A204.1 (cell line): ENCODE data around the gene B3GNT7.
"Not testable (repeated sequence)": the region's sequence is repeated elsewhere in the genome, so short reads cannot be mapped to it uniquely, and the experiment has no call there.

ENCODE experiments used
- FAIRE-seq: peaks from 2 replicates; lab custom pipeline; 2012; peaks lifted over from hg19 to GRCh38; lab: Jason Lieb, UNC

B3GNT7 gene

DNA sequence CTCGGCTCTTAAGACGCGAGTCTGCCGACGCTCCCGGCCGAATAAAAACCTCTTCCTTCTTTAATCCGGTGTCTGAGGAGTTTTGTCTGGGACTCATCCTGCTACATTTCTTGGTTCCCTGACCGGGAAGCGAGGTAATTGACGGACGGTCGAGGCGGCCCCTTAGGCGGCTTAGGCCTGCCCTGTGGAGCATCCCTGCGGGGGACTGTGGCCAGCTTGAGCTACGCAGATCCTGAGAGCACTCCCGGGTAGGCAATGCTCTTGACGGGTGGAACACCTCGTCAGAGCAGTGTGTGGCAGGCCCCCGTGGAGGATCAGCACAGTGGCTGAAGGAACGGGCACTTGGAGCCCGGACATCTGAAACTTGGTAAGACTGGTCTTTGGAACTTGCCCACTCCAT is 5.6 kb downstream of the B3GNT7 start:
- FAIRE-seq = not testable (repeated sequence)

- not testable (repeated sequence) for FAIRE-seq
Measured at GRCh38 chr2:231403421-231404182, 8.1 kb downstream of the B3GNT7 start.

DNA sequence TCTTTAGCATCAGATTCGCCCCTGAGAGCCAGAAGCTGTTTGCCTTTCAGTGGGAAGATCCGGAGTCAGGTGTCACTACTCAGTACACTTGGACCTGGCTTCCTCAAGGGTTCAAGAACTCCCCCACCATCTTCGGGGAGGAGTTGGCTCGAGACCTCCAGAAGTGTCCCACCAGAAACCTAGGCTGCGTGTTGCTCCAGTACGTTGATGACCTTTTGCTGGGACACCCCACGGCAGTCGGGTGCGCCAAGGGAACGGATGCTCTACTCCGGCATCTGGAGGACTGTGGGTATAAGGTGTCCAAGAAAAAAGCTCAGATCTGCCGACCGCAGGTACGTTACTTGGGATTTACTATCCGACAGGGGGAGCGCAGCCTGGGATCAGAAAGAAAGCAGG is 8.7 kb downstream of the B3GNT7 start:
- FAIRE-seq = not testable (repeated sequence)

DNA sequence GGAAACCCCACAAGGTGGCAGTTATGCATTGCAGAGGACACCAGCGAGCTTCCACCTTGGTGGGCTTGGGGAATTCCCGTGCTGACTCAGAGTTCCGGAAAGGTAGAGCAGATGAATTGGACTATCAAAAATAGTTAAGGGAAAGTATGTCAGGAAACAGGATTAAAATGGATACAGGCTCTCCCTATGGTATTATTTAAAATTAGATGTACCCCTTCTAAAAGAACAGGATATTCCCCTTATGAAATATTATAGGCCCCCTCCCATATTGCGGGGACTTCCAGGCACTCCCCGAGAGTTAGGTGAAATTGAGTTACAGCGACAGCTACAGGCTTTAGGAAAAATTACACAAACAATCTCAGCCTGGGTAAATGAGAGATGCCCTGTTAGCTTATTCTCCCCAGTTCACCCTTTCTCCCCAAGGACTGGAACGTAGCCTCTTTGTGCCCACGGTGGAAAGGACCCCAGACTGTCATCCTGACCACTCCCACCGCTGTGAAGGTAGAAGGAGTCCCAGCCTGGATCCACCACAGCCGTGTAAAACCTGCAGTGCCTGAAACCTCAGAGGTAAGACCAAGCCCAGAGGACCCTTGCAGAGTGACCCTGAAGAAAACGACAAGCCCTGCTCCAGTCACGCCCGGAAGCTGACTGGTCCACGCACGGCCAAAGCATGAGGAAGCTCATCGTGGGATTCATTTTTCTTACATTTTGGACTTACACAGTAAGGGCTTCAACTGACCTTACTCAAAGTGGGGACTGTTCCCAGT is 10.3 kb downstream of the B3GNT7 start:
- FAIRE-seq = not testable (repeated sequence)

DNA sequence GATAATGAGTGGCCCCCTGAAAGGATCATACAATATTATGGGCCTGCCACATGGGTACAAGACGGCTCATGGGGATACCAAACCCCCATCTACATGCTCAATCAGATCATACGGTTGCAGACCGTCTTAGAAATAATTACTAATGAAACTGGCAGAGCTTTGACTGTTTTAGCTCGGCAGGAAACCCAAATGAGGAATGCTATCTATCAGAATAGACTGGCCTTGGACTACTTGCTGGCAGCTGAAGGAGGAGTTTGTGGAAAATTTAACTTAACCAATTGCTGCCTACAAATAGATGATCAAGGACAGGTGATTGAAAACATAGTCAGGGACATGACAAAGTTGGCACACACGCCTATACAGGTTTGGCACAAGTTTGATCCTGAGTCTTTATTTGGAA is 12.2 kb downstream of the B3GNT7 start:
- FAIRE-seq = not testable (repeated sequence)

DNA sequence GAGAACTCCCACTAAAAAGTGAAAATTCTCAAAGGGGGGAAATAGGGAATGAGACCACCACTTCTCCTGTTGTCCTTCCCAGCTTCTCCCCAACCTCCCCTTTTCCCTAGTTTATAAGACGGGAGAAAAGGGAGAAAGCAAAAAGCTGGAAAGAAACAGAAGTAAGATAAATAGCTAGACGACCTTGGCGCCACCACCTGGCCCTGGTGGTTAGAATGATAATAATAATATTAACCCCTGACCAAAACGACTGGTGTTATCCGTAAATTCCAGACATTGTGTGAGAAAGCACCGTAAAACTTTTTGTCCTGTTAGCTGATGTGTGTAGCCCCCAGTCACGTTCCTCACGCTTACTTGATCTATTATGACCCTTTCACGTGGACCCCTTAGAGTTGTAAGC is 12.8 kb downstream of the B3GNT7 start:
- not testable (repeated sequence) for FAIRE-seq

- no peak for FAIRE-seq
Measured at GRCh38 chr2:231409776-231410175, 14.3 kb downstream of the B3GNT7 start.

GRCh38 chr2:231410293-231411004 is 14.9 kb downstream of the B3GNT7 start:
- no peak for FAIRE-seq

DNA sequence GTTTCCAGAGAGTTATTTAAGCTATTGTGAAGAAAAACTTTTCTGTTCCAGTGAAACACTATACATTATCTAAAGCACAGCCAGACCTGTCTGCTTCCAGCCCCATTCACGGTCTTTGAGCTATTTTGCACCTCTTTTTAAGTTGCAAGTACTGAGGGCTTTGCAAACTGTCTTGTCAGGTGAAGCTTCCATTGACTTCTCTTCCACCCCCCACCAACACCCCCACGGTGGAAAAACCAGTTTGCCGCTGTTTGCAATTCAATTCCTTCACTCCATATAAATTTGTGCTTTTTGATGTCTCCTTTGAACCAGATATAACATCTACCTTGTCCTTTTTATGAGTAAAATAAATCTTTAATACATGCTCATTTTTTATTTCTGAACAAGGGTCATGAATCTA is 15.7 kb downstream of the B3GNT7 start:
- FAIRE-seq = no peak

DNA sequence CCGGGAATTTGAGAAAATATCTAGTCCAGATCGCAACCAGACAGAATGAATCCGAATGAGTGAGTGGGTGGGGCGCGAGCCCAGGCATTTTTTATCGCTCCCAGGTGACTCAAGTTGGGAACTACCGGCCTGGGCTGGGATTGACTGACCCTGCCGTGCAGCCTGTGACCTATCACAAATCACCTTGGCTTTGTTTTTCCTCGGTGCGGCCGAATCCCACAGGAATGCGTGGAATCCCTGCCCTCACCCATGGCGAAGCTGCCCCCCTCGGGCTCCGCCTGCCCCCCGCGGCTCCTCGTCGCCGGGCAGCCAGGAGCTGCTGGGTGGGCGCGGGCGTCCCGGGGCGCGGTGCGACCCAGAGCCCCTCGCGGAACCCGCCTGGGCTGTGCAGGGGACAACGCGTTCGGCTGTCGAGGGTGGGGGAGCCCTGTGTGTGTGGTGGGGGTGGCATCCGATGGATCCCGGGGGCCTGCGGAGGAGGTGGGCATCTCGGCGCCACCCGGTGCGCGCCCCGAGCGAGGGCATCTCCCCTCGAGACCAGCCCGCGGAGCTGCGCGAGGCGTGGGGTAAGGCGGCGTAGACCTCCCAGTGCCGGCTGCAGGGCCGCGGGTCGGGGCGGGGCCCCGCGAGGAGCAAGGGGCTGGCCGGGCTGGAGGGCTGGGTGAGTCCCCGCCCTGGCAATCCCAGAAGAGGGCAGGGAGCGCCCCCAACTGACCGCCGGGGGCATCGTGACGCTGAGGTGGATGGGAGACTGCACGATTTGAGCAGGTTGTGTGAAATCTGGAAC is 16.5 kb downstream of the B3GNT7 start:
- FAIRE-seq = no peak

GRCh38 chr2:231412618-231412963 is 17.1 kb downstream of the B3GNT7 start:
- FAIRE-seq = no peak

GRCh38 chr2:231413456-231413855 is 17.9 kb downstream of the B3GNT7 start:
- FAIRE-seq = no peak

GRCh38 chr2:231413921-231414476 is 18.5 kb downstream of the B3GNT7 start:
- FAIRE-seq = no peak

DNA sequence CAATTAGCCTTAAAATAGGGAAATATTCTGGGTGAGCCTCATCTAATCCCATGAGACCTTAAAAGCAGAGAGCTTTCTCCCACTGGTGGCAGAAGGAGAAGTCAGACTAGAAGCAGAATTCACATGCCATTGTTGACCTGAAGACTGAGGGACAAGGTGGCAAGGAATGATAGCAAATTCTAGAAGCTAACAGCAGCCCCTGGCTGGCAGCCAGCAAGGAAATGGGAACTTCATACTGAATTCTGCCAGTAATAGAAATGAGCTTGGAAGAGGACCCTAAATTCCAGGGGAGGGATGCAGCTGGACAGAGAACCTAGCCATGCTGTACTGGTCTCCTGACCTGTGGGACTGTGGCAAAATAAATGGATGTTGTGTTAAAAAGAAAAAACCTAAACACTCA is 19.5 kb downstream of the B3GNT7 start:
- FAIRE-seq = no peak

DNA sequence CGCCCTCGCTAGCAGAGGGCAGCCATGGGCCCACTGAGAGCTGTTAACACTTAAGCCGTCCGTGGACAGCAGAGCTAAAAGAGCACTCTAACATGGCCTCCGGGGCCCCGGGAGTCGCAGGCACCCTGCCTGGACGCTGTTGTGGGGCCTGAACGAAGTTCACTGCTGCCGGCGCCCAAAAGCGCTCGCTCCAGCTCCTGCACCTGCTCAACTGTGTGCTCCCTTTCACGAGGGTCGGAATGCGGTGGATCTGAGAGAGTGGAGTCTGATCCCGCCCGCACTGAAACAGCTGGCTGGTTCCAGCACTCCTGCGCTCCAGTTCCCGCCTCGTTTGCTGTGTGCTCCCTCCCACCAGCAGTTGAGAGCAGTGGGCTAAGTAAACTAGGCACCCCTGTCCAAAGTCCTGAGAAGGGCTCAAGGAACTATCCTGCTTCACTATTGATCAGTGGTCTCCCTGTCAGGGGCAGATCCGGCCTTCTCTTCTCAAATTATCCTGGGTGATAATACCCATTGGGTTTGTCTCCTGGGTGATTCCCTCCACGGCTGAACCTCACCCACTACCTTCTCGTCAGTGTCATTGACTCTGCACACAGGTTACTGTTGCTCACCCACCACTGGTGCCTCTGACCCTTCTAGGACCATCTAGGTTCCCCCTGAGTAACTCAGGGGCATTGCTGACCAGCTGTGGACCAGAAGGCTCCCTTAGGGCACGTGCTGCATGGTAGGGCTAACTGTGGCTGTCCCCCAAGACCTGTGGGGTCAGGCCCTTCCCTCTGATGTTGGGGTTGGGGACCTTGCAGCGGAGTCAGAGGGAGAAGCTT is 23.5 kb downstream of the B3GNT7 start:
- no peak for FAIRE-seq

DNA sequence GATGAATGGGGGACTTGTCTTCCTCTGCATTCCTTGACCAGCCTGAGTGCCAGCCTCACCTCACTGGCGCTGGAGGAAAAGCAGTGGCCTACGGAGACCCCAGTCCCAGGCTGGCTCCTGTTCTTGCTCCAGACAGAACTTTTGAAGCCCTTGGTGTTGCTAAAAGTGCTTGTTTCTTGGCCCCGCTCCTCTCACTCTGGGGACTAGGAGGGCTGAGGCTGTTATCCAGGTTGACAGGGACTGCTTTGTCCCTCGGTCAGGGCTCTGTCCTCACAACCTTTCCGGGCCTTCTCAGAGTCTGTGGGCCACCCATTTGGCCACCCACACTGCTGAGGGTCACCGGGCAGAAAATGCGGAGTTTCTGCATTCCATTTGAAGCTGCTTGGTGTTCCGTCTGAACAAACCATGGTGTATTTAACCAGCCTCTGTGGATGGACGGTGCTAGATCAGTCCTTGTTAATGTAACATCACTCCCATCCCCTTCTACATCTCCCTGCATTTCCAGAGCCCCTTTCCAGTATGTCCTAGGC is 25.6 kb downstream of the B3GNT7 start:
- FAIRE-seq = no peak

DNA sequence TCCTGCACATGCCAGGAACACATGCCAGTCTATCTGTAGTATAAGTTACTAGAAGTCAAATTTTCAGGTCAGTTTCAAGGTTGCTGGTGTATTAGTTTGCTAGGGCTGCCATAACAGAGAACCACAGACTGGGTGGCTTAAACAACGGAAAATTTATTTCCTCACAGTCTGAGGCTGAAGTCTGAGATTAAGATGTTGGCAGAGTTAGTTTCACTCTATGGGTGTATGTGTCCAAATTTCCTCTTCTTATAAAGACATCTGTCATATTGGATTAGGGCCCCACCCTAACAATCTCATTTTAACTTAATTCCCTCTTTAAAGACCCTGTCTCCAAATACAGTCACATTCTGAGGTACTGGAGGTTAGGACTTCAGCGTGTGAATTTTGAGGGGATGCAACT is 26.5 kb downstream of the B3GNT7 start:
- FAIRE-seq = no peak

- no peak for FAIRE-seq
Measured at GRCh38 chr2:231423176-231423575, 27.7 kb downstream of the B3GNT7 start.

- FAIRE-seq = no peak
Measured at GRCh38 chr2:231425291-231425810, 29.8 kb downstream of the B3GNT7 start.
